ENCODE data around the gene AKAP9. TPM values are rescaled to one million over a fixed set of nuclear protein-coding genes. Genes with fewer than 3 reads are reported as not detected.
"Not testable (repeated sequence)": the region's sequence is repeated elsewhere in the genome, so short reads cannot be mapped to it uniquely, and the experiment has no call there.

Gene AKAP9
- total RNA-seq, 1 donor from 2014 or later, result 26.8 TPM

GRCh38 chr7:92006046-92006445 lies 65.4 kb downstream of the AKAP9 start:
- no peak for DNase-seq (ENCODE audit: low read depth, low spot score)

GRCh38 chr7:92010215-92010614 lies 69.6 kb downstream of the AKAP9 start:
- no peak for DNase-seq (ENCODE audit: low read depth, low spot score)

GRCh38 chr7:92013611-92014010 lies 72.9 kb downstream of the AKAP9 start:
- DNase-seq (ENCODE audit: low read depth, low spot score), result no peak

GRCh38 chr7:92020636-92021035 lies 80.0 kb downstream of the AKAP9 start:
- DNase-seq (ENCODE audit: low read depth, low spot score), result no peak

GRCh38 chr7:92025260-92025659 lies 84.6 kb downstream of the AKAP9 start:
- DNase-seq (ENCODE audit: low read depth, low spot score), result no peak

- not testable (repeated sequence) for DNase-seq (ENCODE audit: low read depth, low spot score)
Observed at GRCh38 chr7:92026635-92027034, 86.0 kb downstream of the AKAP9 start.

- not testable (repeated sequence) for DNase-seq (ENCODE audit: low read depth, low spot score)
Observed at GRCh38 chr7:92027128-92027527, 86.5 kb downstream of the AKAP9 start.

GRCh38 chr7:92028226-92028625 lies 87.6 kb downstream of the AKAP9 start:
- no peak for DNase-seq (ENCODE audit: low read depth, low spot score)

- DNase-seq (ENCODE audit: low read depth, low spot score), result no peak
Observed at GRCh38 chr7:92028686-92029085, 88.0 kb downstream of the AKAP9 start.

- DNase-seq (ENCODE audit: low read depth, low spot score), result no peak
Observed at GRCh38 chr7:92034116-92034515, 93.5 kb downstream of the AKAP9 start.

- DNase-seq (ENCODE audit: low read depth, low spot score), result no peak
Observed at GRCh38 chr7:92035576-92035975, 94.9 kb downstream of the AKAP9 start.

- DNase-seq (ENCODE audit: low read depth, low spot score), result no peak
Observed at GRCh38 chr7:92039900-92040299, 99.2 kb downstream of the AKAP9 start.

- DNase-seq (ENCODE audit: low read depth, low spot score), result no peak
Observed at GRCh38 chr7:92042056-92042737, 101.5 kb downstream of the AKAP9 start.

GRCh38 chr7:92043098-92043497 lies 102.4 kb downstream of the AKAP9 start:
- no peak for DNase-seq (ENCODE audit: low read depth, low spot score)

- DNase-seq (ENCODE audit: low read depth, low spot score), result no peak
Observed at GRCh38 chr7:92043637-92044036, 103.0 kb downstream of the AKAP9 start.

GRCh38 chr7:92044148-92044547 lies 103.5 kb downstream of the AKAP9 start:
- no peak for DNase-seq (ENCODE audit: low read depth, low spot score)

- DNase-seq (ENCODE audit: low read depth, low spot score), result no peak
Observed at GRCh38 chr7:92044940-92045339, 104.3 kb downstream of the AKAP9 start.

GRCh38 chr7:92051655-92052054 lies 111.0 kb downstream of the AKAP9 start:
- no peak for DNase-seq (ENCODE audit: low read depth, low spot score)

GRCh38 chr7:92052159-92052558 lies 111.5 kb downstream of the AKAP9 start:
- DNase-seq (ENCODE audit: low read depth, low spot score), result no peak

GRCh38 chr7:92052684-92053083 lies 112.0 kb downstream of the AKAP9 start:
- no peak for DNase-seq (ENCODE audit: low read depth, low spot score)

GRCh38 chr7:92053312-92053711 lies 112.7 kb downstream of the AKAP9 start:
- no peak for DNase-seq (ENCODE audit: low read depth, low spot score)

GRCh38 chr7:92056286-92056685 lies 115.6 kb downstream of the AKAP9 start:
- no peak for DNase-seq (ENCODE audit: low read depth, low spot score)

GRCh38 chr7:92057375-92057774 lies 116.7 kb downstream of the AKAP9 start:
- DNase-seq (ENCODE audit: low read depth, low spot score), result no peak

- DNase-seq (ENCODE audit: low read depth, low spot score), result no peak
Observed at GRCh38 chr7:92058040-92058439, 117.4 kb downstream of the AKAP9 start.

Data from pulmonary artery endothelial cell (primary cell).